Measurements from ENCODE around the gene FLT1. TPM values are rescaled to one million over a fixed set of nuclear protein-coding genes. Genes with fewer than 3 reads are reported as not detected.
A peak's percentile ranks its signal among the peaks of the same experiment; 100 is the strongest.

FLT1 gene
- total RNA-seq, 2 donors from 2014 or later = 3.2 to 10.3 TPM

DNA sequence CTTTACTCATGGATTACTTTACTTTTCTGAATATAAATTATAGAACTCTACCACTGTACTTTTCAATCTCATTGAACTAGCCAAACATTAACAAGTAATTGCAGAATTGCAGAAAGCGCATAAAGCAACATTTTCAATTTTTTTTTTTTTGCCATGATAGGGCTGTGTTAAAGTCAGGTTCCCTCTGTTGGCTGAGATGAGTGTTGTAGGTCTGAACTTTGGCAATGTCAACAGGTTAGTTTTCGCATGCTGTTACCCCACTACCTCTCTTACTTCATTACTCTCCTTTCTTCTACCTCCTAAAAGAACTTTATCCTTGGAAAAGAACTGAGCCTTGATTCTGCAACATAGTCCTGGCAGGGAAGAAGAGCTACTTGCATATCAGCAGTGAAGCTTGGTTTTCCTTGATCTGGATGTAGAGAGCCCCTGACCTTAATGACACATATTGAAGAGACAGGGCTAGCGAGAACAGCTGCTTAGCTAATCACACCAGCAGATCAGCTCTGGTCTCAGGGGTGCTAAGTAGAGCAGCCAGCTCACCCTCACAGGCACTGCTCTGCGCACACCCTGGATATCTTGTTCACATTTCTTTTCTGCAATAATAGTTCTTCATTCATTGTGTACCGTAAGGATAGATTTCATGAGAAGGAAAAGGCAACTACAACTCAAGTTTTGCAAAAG, 119.5 kb downstream of the FLT1 start:
- H3K27ac Mint-ChIP-seq = no peak overlapping the region
- TF ChIP-seq, protein P1, sequence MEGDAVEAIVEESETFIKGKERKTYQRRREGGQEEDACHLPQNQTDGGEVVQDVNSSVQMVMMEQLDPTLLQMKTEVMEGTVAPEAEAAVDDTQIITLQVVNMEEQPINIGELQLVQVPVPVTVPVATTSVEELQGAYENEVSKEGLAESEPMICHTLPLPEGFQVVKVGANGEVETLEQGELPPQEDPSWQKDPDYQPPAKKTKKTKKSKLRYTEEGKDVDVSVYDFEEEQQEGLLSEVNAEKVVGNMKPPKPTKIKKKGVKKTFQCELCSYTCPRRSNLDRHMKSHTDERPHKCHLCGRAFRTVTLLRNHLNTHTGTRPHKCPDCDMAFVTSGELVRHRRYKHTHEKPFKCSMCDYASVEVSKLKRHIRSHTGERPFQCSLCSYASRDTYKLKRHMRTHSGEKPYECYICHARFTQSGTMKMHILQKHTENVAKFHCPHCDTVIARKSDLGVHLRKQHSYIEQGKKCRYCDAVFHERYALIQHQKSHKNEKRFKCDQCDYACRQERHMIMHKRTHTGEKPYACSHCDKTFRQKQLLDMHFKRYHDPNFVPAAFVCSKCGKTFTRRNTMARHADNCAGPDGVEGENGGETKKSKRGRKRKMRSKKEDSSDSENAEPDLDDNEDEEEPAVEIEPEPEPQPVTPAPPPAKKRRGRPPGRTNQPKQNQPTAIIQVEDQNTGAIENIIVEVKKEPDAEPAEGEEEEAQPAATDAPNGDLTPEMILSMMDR (conservative IDR thresholded peaks at IDR 0.05) = peak; percentile 60
- no peaks in the 10 kb centered on the region for H3K9me3 Mint-ChIP-seq
- no peak overlapping the region for H3K4me3 ChIP-seq (ENCODE audit: low read length)
- no peak overlapping the region for H3K27ac ChIP-seq (ENCODE audit: low read depth, low read length)
- 38 to 75% methylated on average over 2 to 5 of the region's 5 CpGs for WGBS, 2 experiments (ENCODE audit: insufficient coverage in 1 of 2, insufficient read length in 1 of 2)
- DNase-seq = no peak
- H3K36me3 ChIP-seq (ENCODE audit: control insufficient read depth, insufficient read depth, low read length) = no peaks in the 10 kb centered on the region
- H3K4me3 Mint-ChIP-seq = no peak overlapping the region
- peaks cover 23% of the 10 kb centered on the region for H3K4me1 Mint-ChIP-seq
- no peaks in the 10 kb centered on the region for H3K9me3 ChIP-seq (ENCODE audit: control insufficient read depth, low read length)
- H3K4me1 ChIP-seq (ENCODE audit: control insufficient read depth, insufficient read depth, low read length) = peaks cover 8% of the 10 kb centered on the region
- H3K27me3 ChIP-seq (ENCODE audit: control insufficient read depth, insufficient read depth, low read length, poor library complexity, severe bottlenecking) = no peaks in the 10 kb centered on the region
- no peak overlapping the region for H3K9ac ChIP-seq (ENCODE audit: extremely low read depth, low read length, poor library complexity, severe bottlenecking)
- no peaks in the 10 kb centered on the region for H3K36me3 Mint-ChIP-seq (ENCODE audit: low read depth)
- H3K27me3 Mint-ChIP-seq (ENCODE audit: insufficient read depth) = no peaks in the 10 kb centered on the region

DNA sequence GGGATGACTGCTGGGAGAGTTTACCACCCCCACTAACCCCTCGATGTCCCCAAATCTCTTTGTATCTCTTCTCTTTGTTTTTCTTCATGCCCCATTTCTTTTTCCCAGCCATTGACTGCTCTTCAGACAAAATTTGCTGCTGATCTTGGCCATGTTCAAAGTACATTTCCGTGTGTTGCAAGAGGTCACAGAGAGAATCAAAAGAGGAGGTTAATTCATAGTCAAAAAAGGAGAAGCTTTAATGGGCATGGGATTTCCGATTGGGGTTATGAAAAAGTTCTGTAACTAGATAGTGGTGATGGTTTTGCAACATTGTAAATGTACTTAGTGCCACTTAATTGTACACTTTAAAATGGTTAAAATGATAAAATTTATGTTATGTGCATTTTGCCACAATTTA, 121.1 kb downstream of the FLT1 start:
- Histone ChIP-seq H3K9ac (ENCODE audit: extremely low read depth, low read length, poor library complexity, severe bottlenecking) (no peak overlapping the region), H3K27me3 (ENCODE audit: control insufficient read depth, insufficient read depth, low read length, poor library complexity, severe bottlenecking) (no peaks in the 10 kb centered on the region), H3K27ac (ENCODE audit: low read depth, low read length) (no peak overlapping the region), H3K9me3 (ENCODE audit: control insufficient read depth, low read length) (no peaks in the 10 kb centered on the region), H3K4me3 (ENCODE audit: low read length) (no peak overlapping the region), H3K36me3 (ENCODE audit: control insufficient read depth, insufficient read depth, low read length) (no peaks in the 10 kb centered on the region), H3K4me1 (ENCODE audit: control insufficient read depth, insufficient read depth, low read length) (peaks cover 8% of the 10 kb centered on the region)
- DNase-seq = no peak
- Mint-ChIP-seq H3K27me3 (ENCODE audit: insufficient read depth) (no peaks in the 10 kb centered on the region), H3K4me3 (no peak overlapping the region), H3K36me3 (ENCODE audit: low read depth) (no peaks in the 10 kb centered on the region), H3K9me3 (no peaks in the 10 kb centered on the region), H3K27ac (no peak overlapping the region), H3K4me1 (peaks cover 21% of the 10 kb centered on the region)
- WGBS, 2 experiments (ENCODE audit: insufficient coverage in 1 of 2, insufficient read length in 1 of 2) = 87% methylated on average over 3 of the region's 3 CpGs
- TF ChIP-seq, protein P1 (conservative IDR thresholded peaks at IDR 0.05) = no peak

DNA sequence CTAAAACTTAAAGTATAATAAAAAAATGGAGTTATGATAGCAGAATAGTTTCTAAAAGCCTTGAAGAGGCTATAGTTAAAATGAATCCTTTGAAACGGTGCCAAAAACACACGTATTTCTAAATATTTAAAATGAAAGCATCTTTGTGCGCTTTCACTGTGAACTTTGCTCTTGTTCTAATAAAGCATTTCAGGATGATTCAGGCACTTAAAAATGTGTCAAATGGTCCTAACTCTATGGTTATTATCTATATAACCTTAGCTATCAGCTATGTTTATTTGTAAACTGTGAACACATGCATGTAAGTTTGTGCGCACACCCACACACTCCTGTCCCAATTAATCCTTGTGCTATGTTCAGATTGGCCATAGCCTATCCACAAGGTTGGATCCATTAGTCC, 124.5 kb downstream of the FLT1 start:
- Mint-ChIP-seq H3K4me3 (no peak overlapping the region), H3K4me1 (peaks cover 6% of the 10 kb centered on the region), H3K27ac (no peak overlapping the region), H3K36me3 (ENCODE audit: low read depth) (no peaks in the 10 kb centered on the region), H3K27me3 (ENCODE audit: insufficient read depth) (no peaks in the 10 kb centered on the region), H3K9me3 (no peaks in the 10 kb centered on the region)
- H3K9ac ChIP-seq (ENCODE audit: extremely low read depth, low read length, poor library complexity, severe bottlenecking) = no peak overlapping the region
- H3K27me3 ChIP-seq (ENCODE audit: control insufficient read depth, insufficient read depth, low read length, poor library complexity, severe bottlenecking) = no peaks in the 10 kb centered on the region
- TF ChIP-seq, protein P1 (conservative IDR thresholded peaks at IDR 0.05) = no peak
- H3K36me3 ChIP-seq (ENCODE audit: control insufficient read depth, insufficient read depth, low read length) = no peaks in the 10 kb centered on the region
- H3K9me3 ChIP-seq (ENCODE audit: control insufficient read depth, low read length) = no peaks in the 10 kb centered on the region
- 97 to 98% methylated on average over 3 to 4 of the region's 4 CpGs for WGBS, 2 experiments (ENCODE audit: insufficient coverage in 1 of 2, insufficient read length in 1 of 2)
- H3K4me1 ChIP-seq (ENCODE audit: control insufficient read depth, insufficient read depth, low read length) = peaks cover 3% of the 10 kb centered on the region
- H3K4me3 ChIP-seq (ENCODE audit: low read length) = no peak overlapping the region
- no peak for DNase-seq
- no peak overlapping the region for H3K27ac ChIP-seq (ENCODE audit: low read depth, low read length)
